Left cardiac atrium (tissue), 4 donors: ENCODE measurements around the gene ZNF608. TPM values are rescaled to one million over a fixed set of nuclear protein-coding genes. Genes with fewer than 3 reads are reported as not detected.

Experiments used
- ATAC-seq, 2 donors: fragments of 200-7000 bp; cut with Tn5 transposase; one replicate each; pipeline ENCODE4 v1.9.1; 2020; ENCODE audit warnings: mild to moderate bottlenecking in 2 of 2, moderate library complexity in 2 of 2
- DNase-seq: peaks from one replicate; pipeline ENCODE4 v3.0.0-alpha.2; 2020
- intact Hi-C, 2 donors: fragments of 100-400 bp; cut with DNase I; formaldehyde crosslinking; loops; one replicate each; pipeline versions ENCODE4 v1.14.1 to v1.15.1; 2022 to 2023
- long read RNA-seq: library from polyadenylated mRNA; unstranded; transcript quantifications from one replicate; pipeline ENCODE4 v2.0.0, GENCODE V29; 2021
- total RNA-seq, 2 donors: library from RNA; stranded (reverse); fragmentation: NEBNext Ultra II Directional; extraction: Animal tissue kit (Norgen Biotek cat#: 25700); gene quantifications; one replicate each; pipeline ENCODE4 v1.2.1, GENCODE V29; 2021
- donor health status: DM: no; HTN: yes; CAD: no.
- donor health status: DM: no; HTN: yes; CAD: no; lungs with severe emphysema.
- donor health status: DM: yes; HTN: yes; CAD: no.
- donor health status: Dilated cardiomyopathy.

Gene ZNF608, protein sequence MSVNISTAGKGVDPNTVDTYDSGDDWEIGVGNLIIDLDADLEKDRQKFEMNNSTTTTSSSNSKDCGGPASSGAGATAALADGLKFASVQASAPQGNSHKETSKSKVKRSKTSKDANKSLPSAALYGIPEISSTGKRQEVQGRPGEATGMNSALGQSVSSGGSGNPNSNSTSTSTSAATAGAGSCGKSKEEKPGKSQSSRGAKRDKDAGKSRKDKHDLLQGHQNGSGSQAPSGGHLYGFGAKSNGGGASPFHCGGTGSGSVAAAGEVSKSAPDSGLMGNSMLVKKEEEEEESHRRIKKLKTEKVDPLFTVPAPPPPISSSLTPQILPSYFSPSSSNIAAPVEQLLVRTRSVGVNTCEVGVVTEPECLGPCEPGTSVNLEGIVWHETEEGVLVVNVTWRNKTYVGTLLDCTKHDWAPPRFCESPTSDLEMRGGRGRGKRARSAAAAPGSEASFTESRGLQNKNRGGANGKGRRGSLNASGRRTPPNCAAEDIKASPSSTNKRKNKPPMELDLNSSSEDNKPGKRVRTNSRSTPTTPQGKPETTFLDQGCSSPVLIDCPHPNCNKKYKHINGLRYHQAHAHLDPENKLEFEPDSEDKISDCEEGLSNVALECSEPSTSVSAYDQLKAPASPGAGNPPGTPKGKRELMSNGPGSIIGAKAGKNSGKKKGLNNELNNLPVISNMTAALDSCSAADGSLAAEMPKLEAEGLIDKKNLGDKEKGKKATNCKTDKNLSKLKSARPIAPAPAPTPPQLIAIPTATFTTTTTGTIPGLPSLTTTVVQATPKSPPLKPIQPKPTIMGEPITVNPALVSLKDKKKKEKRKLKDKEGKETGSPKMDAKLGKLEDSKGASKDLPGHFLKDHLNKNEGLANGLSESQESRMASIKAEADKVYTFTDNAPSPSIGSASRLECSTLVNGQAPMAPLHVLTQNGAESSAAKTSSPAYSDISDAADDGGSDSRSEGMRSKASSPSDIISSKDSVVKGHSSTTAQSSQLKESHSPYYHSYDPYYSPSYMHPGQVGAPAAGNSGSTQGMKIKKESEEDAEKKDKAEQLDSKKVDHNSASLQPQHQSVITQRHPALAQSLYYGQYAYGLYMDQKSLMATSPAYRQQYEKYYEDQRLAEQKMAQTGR (N-terminal part only)
- total RNA-seq = 10 to 100 TPM; 21.8 to 28.0 TPM
- long read RNA-seq, partial matches to known transcripts = 2 of 5 reads
- long read RNA-seq, other reads (novel, unspliced or antisense) = 2 of 5 reads

DNA sequence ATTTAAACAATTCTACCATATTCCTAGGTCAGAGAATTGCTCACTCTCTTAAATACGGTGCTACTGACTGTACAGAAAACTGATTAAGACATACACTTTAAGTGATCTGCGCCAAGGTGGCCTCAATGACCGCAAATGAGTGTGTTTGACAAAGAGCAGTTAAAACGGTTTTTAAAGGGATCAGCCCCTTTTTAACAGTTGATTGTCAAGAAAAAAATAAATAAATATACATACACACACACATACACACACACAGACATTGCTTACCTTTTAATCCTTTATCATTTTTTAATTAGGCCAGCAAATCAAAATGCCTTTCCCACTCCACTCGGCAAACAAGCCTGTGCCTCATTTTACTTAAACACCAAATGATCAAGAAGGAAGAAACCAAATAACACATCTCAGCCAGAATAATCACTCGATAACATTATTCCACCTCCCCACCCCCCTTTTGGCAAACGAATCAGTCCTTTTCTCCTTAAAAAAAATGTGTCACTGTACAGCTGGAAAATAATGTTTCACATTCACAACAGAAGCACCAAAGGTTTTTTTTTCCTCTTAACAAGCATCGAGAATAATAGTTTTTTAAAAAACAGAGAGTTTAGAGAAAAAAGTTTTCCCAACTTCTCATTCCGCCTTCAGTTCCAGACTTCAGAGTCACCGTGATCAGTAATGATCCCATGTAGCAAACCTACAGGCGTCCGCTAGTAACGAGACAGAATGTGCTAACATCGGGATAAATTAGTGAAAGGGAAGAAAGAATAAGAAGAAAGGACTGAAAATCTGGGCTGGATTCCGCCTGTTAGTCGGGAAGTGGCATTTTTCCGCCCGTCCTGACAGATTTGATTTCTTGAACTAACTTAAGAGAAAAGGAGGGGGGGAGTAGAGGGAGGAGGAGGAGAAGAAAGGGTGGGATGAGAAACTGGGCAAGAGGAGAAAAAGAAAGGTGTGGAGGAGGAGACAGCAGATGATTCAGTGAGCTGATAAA, at the start of gene ZNF608:
TSS of gene ZNF608 (minus strand) at position 712 of the 988 bp plus-strand sequence. CDS start 1,650 bp downstream, outside the sequence.
- DNase-seq = no peak
- ATAC-seq = peak in 1 of 2 donors; percentile 2
- intact Hi-C loops = loop anchor here (2.0 to 10.0 kb wide), 6 partner anchors 89 to 451 kb away; no protein-coding TSS in a partner anchor

DNA sequence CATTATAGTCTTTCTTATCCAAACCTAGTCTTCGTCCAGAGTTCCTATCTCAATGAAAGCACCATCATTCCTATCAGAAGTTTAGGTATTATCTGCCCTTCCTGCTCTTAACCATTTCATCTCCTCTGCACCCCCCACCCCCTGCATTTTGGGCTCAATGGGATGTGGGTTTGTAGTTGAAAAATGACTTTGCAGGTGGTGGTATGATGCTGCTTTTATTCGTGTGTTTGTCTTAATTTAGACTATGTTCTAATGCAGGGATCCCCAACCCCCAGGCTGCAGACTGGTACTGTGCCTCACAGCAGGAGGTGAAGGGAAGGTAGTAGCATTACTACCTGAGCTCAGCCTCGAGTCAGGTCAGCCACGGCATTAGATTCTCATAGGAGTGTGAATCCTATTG, 49.4 kb upstream of the ZNF608 start:
- ATAC-seq (no peak), DNase-seq (no peak)
- intact Hi-C loops = no loop called here

DNA sequence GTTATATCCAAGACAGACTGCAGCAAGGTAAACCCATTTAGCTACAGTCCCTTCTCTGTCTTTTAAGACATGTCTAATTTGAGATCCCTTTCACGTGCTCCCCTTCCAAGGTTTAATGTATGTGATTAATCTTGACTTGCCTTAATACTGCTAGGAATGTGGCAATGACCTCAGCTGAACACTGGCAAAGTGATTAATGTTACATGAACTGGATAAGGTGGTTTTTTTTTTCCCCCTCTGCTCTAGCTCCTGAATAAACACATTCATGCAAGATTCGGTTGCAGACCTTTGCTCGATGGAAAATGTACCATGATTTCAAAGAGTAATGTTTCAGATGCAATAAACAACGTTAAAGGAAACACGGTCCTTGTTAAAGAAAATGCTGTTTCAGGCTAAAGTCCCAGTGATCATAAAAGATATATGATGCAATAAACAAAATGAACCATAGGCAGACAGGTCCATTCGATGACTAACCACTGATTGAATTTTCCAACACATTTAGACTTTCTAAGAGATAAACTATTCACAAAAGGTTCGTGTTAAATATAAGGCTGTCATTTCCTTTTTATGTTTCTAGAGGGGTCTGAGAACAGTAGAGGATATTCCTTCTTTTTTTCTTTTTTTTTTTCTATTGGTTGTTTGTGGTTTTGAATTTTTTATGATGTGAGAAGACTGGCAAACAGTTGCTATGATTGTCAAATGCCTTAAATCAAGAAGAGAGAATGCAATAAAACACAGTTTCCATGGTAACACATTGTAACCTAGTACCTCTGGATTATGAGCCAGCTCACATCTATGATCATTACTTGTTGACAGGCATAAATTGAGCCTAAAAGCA, 44.7 kb upstream of the ZNF608 start:
- no peak for ATAC-seq
- intact Hi-C loops = loop anchor here in 1 of 2 donors (5.0 kb wide), 1 partner anchor 39 kb away; no protein-coding TSS in a partner anchor
- DNase-seq = no peak

DNA sequence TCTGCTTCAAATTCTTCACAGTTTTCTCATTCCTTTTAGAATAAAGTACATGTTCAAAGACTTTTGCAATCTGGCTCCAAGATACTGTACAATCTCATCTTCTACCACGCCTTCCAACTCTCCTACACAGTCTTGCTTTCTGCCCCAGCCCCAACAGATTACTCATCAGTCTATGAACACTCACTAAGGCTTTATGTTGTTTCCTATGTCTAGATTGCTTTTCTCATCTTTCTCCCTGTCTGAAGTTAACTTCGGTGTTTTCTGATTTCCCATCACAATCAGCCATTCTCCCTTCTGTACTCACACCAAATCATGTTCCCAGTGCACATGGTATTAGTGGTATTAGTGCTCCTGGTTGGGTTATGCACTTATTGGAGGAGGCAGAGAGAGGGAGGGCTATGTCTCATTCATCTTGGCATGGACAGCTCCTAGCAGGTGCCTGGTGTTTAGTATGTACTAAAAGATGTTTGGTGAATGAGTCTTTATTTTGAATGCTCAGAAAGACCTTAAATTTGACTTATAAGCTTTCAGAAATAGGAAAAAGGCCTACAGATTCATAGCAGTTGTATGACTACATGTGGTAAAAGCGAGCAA, 44.0 kb upstream of the ZNF608 start:
- DNase-seq = no peak
- ATAC-seq = peak; percentile 34 to 96
- intact Hi-C loops = loop anchor here in 1 of 2 donors (5.0 kb wide), 1 partner anchor 38 kb away; no protein-coding TSS in a partner anchor

DNA sequence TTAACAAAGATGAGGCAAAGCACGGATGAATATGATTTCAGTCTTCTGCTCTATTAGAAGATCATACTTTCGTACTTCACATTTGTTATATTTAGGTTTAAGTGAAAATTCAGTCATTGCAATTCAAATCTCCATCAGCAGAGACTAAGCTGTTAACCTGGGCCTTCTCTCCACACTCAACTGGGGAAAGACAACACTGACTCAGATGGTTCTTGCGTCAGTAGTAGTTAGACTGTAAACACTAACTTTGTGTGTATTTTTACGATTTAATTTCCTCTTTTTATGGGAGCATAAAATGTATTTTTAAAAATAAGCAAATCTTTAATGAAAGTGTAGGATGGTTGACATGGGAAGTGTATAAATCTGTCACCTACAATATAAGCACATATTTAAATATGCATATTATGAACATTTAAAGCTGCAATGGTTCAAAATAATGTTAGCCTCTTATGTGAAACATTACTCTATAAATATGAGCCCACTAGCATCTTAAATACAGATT, 42.7 kb upstream of the ZNF608 start:
- ATAC-seq = no peak
- intact Hi-C loops = no loop called here
- no peak for DNase-seq

DNA sequence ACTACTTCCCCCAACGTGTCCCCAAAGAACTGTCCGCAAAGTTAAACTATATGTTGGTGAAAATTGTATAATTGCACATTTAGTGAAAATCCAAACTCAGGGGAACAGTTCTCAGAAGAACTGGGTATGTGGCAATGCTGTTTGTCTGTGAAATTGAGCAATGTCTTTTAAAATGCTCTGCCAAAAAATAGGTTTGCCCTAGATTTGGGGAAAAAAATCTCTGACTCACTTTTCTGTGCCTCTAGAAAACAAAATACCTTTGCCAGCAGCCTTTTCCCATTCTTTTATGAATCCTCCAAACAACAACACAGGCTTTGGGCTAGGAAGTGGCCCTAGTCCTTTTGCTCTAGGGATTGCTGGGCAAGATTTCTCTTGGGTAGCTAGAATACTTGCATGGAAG, 37.4 kb upstream of the ZNF608 start:
- no peak for DNase-seq
- intact Hi-C loops = no loop called here
- ATAC-seq = peak; percentile 19 to 51

DNA sequence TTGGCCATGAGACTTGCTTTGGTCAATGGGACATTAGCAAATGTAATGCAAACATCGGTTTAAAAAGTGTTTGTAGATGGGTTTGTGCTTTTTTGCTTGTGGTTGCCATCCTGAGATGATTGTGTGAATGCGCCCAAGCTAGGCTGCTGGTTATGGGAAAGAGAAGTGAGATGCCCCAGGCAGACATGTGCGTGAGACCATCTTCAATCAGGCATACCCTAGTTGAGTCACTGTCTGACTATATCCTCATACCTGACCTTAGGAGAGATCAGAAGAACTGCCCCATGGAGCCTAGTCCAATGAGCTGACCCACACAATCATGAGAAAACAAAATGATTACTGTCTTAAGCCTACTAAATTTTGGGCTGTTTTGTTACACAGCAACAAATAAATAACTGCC, 36.8 kb upstream of the ZNF608 start:
- ATAC-seq (no peak), DNase-seq (no peak)
- intact Hi-C loops = no loop called here

DNA sequence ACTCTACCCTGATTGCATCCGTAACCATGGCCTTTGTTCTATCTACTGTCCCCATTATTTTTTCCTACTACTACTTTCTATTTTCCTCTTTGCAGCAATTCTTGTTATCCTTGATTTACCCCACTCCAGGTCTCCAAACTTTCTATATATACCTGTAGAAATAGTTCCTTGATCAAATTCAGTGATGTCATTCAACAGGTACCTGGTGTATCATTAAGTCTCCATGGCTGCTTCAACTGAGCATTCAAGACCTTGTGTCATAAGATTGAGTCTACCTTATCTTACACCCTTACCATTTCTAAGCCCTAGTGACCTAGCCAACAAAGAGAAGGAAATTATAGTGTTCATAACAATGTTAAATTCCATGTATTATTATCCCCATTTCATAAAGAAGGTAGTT, 35.8 kb upstream of the ZNF608 start:
- DNase-seq (no peak), ATAC-seq (no peak)
- intact Hi-C loops = no loop called here

DNA sequence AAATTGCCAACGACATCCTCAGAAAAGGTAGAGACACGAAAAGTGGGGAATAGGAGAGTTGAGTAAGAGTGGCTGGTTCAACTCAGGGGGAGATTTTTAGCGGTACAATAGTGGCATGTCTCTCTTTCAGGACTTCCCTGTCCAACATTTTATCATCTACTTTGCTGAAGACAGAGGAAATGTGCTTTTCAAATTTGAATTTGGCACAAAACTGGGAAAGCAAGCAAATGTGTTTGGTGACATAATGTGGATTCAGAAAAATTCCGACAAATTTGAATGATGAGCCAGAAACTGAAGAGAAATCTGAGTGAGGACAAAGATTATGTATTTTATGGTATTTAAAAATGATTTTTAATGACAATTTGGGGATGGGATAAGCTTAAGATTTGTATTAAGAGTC, 33.6 kb upstream of the ZNF608 start:
- ATAC-seq = no peak
- intact Hi-C loops = no loop called here
- no peak for DNase-seq

DNA sequence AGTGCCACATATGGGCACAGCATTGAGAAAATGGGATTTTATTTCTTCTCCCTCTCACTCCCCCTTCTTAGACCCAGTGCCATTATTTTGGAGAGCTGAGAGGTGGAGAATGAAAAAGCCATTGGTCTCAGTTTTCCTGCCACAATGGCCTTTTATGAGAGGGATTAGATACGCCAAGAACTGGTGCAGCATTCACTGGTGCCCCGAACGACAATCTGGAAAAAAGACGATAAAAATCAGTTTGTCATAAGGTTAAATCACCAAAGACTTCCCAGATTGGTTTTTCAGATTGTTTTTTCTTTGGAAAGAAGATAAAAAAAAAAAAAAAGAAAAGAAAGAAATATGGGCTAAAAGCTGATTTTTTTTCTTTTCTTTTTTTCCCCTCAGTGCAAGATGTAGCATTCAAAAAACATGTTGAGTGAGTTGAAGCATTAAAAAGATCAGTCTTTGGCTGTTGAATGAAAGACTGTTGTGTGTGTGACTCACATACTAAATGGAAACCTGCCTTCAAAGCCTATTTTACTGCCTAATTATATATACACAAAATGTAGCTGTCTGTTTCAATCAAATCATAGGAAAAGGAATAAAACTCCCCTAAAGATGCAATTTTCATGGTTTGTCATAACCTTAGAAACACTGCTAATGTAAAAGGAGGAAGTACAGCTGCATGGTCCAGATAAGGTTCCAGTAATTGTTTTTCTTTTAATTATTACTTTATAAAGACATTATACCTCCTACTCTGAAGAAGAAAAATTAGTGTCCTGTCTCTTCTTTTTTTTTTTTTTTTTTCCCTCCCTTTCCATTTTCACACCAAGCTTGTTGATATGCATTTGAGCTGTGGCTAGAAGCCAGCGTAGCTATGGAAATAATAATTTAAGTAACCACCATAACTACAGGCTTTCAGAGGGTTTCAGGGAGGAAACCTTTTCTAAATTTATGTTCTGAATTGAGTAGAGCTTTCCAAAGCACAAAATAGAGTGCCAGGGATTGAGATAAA, 27.2 kb upstream of the ZNF608 start:
- intact Hi-C loops = no loop called here
- ATAC-seq (no peak), DNase-seq (no peak)

DNA sequence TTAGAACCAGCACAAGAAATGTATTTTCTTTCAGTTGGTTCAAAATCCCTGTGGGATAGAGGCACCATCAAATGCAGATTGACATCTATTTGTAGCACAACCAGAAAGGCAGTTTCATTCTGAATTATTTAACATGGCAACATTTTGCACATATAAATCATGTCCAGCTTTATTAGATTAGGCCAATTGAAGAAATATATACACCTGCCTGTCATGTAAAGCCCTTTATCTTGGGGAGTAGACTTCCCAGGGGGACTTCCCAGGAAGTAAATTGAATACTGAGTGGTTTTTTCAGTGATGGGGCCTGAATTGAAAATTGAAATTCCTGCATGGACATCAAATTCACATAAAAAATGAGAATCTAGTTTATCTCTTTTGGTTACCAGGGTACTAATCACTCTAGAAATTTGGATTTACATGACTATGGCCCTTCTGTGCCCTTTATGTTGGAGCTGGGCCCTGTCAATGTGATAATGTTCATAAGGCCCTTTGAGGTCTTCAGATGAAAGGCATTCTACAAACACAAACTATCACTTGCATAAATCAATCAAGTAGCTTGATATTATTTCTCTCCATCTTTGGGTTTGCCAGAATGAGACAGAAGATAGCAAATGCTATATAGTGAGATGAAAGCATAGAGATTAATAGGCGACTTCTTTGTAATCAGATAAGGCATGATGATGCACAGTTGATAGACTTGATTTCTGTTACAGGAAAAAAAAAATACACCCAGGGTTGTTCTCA, 26.2 kb upstream of the ZNF608 start:
- no peak for DNase-seq
- intact Hi-C loops = no loop called here
- no peak for ATAC-seq

DNA sequence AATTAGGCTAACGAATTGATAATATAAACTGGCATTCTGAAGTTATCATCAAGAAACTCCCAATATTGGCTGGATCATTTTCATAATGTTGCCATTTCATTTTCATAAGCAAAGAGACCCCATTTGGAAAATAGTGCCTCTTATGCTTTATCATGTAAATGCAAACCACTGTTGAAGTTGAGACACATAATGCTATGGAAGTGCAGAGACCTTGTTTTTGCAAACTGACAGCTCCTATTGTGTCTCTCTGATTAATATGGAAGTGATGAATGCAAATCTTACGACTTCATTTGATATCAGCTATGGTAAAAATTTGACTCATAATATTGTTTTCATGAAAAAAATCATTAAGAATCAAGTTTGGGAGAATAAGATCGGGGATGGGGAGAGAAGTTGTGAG, 25.3 kb upstream of the ZNF608 start:
- intact Hi-C loops = no loop called here
- DNase-seq (no peak), ATAC-seq (no peak)

DNA sequence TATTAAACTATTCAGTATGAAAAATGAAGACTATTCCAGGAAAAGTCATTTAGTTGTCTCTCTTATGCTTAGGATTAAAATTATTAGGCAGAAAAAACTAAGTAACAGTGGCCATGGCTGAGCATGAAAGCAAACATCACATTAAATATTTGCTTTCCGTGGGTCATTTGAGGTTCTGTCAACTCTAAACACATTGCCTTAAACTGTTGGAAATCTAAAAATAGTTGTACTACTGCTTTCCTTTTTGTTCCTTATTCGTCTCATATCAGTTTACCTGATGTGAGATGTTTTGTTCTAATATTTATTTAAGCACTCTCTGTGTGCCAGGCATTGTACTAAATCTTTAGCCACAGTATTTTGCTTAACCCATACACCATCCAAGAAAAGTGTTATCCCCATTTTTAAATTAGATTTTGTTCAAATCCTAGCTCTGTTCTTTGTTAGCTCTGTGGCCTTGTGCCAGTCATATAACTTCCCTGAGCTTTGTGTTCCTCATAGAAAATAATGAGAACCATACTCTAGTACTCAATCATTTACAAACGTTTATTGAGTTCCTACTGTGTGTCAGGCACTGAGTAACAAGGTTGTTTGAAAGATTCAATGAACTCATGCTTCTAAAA, 18.7 kb upstream of the ZNF608 start:
- ATAC-seq = no peak

DNA sequence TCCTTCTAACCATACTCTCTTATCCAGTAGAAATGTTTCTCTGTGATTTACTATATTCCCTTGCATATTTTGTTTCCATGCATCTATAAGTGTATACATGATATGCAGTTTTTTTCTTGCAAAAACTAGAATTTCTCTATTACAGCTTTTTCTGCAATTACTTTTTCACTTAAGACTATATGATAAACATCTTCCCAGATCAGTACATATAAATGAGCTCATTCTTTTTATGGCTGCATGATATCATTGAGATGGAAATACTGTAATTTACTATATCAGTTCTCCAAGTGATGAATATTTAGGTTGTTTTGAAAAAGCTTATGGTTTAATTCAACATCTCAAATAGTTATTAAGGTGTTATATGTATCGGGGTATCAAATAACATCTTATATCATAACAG, 18.1 kb upstream of the ZNF608 start:
- intact Hi-C loops = no loop called here
- no peak for DNase-seq
- ATAC-seq = no peak

More for the DNA sequence above, 18.7 kb upstream of the ZNF608 start:
- no peak for DNase-seq
- intact Hi-C loops = no loop called here

DNA sequence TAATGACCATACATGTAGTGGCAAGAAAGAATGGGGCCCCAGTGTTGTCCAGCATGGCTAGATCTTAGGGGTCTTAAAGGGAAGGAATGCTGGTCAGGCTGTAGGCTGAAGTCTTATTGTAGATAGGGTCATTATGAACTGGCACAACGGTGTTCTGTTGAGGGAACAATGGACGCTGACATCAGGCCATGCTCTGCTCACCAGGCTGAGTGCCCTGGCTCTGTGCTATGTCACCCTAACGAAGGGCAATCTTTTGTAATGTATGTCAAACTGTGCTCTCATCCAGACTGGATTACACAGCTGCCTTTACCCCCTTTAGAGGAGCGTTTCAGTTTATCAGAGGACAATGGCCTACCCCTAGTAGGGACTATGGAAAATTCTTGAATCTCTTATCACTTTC, 14.6 kb upstream of the ZNF608 start:
- intact Hi-C loops = no loop called here
- DNase-seq (no peak), ATAC-seq (no peak)
